Astrocyte of the spinal cord (primary cell): Measurements from ENCODE around the gene TRIM47.

Experiments
- DNase-seq: peaks from one replicate; pipeline ENCODE4 v3.0.0; 2011; ENCODE audit warnings: low read depth, low spot score
- H3K4me3 ChIP-seq: 2 replicates; pipeline ENCODE4 v1.5.1; 2011; ENCODE audit warnings: low read depth, mild to moderate bottlenecking, low read length, moderate library complexity
- in situ Hi-C: cut with HindIII; loops from 2 replicates; pipeline ENCODE4 v1.10.0; 2017; ENCODE audit warnings: low sequenced_read_pairs
- TF ChIP-seq, protein P1 (sequence below): IDR thresholded peaks from 2 replicates; pipeline ENCODE4 v1.5.1; 2012; ENCODE audit warnings: low read depth, mild to moderate bottlenecking, low read length, inconsistent platforms

The TRIM47 gene

DNA sequence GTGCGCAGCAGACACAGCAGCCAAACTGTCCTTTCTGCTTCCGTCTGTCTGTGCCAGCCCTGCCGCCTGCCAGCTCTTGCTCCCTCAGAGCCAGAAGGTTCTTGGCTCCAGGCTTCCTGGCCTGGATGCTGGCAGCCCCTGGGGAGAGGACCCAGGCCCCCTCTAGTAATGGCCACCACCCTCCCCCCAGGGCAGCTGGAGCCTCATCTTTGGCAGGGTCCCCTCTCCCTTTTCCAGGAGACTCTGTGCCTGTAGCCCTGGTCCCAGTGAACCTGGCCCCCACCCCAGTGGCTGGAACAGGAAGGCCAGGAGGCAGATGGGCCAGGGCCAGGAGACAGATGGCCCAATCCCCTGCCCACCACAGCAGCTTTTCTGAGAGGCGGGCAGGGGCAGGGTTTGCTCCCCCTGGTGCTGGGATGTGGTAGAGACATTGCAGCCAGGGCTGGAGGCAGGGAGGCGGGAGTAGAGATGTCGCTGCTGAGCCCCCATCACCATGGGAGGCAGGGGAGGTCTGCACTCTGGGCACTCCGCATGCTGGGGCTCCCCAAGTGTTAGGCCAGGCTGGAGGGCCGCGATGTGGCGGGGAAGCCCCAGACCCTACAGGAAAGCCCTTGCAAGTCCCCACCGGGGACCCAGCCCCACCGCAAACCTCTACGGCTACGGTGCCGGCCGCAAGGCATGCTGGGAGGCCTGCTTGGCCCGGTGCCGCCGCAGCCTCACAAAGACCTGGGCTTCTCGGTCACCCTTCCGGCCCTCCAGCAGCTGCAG, 50.9 kb downstream of the TRIM47 start:
- TF ChIP-seq, protein P1, sequence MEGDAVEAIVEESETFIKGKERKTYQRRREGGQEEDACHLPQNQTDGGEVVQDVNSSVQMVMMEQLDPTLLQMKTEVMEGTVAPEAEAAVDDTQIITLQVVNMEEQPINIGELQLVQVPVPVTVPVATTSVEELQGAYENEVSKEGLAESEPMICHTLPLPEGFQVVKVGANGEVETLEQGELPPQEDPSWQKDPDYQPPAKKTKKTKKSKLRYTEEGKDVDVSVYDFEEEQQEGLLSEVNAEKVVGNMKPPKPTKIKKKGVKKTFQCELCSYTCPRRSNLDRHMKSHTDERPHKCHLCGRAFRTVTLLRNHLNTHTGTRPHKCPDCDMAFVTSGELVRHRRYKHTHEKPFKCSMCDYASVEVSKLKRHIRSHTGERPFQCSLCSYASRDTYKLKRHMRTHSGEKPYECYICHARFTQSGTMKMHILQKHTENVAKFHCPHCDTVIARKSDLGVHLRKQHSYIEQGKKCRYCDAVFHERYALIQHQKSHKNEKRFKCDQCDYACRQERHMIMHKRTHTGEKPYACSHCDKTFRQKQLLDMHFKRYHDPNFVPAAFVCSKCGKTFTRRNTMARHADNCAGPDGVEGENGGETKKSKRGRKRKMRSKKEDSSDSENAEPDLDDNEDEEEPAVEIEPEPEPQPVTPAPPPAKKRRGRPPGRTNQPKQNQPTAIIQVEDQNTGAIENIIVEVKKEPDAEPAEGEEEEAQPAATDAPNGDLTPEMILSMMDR, result peak; percentile 85
- in situ Hi-C loops, result no loop called here
- DNase-seq, result peak; percentile 55
- no peak overlapping the region for H3K4me3 ChIP-seq

DNA sequence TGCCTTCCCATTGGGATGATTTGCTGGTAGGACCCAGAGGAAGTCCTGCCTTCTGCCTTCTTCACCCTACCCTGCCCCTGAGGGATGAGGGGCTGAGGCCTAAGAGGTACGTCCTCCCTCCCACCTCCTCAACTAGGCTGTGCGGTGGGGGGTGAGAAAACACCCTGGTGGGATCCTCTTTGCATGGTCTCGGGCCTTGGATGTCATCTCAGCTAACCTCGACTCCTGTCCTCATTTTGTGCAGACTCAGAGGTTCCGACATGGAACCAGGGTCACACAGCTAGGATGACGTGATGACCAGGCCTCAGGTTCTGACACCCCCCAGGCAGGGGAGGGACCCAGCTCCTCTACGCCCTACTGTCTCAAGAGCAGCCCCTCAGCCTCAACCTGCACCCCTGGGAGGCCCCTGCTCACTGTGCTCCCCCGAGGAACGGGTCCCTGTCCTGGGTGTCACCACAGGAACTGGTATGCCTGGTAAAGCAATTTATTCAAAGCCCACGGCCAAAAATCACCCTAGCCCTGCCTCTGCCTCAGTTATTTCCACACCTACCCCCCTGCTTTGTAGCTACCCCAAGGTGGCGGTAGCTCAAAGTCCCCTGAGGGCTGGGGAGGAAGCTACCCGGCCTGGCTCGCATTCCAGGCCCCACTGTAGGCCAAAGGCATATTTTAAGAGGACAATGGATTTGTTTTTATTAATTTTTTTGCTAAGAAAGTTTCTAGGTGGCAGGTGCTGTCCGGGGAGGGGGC, 51.6 kb downstream of the TRIM47 start:
- DNase-seq, result no peak
- H3K4me3 ChIP-seq, result no peak overlapping the region
- in situ Hi-C loops, result no loop called here
- TF ChIP-seq, protein P1, result peak; percentile 4

DNA sequence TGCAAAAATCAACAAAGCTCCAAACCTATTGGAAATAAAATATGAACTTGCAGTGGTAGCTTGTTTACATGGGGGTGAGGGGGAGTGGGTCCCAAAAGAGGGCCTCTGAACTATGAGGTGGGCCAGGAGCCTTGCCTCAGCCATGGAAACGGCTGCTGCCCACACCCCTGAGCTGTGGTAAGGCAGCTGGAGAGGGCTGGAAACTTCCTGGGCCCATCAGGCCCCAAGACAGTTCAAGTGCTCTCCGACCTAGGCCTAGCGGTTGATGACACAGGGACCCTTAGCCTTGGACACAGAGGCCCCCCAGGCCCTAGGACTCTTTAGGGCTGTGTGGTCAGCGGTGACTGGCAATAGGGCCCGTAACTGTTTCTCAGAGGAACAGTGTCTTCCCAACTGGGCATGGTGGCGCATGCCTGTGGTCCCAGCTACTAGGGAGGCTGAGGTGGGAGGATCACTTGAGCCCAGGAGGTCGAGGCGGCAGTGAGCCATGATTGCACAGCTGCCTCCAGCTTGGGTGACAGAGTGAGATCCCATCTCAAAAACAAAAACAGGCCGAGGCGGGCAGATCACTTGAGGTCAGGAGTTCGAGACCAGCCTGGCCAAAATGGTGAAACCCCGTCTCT, 52.5 kb downstream of the TRIM47 start:
- in situ Hi-C loops, result no loop called here
- H3K4me3 ChIP-seq, result no peak overlapping the region
- TF ChIP-seq, protein P1, result no peak
- no peak for DNase-seq

DNA sequence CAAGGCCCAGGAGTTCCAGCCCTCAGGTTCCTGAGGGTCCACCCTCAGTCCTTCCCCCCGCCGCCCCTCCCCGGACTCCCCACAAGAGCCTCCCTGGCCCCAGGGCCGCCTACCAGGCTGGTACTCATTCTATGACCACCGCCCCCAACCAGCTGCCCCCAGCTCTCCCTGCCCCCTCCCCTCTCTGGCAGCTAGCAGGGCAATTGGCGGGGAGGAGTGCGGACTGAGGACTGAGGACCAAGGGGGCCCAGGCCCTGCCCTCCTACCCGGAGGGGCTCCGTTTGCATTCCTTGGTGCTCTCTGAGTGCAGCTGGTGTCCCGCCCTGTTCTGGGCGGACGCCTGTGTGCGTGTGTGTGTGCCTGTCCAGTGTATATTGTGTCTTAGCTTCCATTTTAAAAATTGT, 53.2 kb downstream of the TRIM47 start:
- H3K4me3 ChIP-seq, result no peak overlapping the region
- in situ Hi-C loops, result no loop called here
- TF ChIP-seq, protein P1, result no peak
- DNase-seq, result no peak

DNA sequence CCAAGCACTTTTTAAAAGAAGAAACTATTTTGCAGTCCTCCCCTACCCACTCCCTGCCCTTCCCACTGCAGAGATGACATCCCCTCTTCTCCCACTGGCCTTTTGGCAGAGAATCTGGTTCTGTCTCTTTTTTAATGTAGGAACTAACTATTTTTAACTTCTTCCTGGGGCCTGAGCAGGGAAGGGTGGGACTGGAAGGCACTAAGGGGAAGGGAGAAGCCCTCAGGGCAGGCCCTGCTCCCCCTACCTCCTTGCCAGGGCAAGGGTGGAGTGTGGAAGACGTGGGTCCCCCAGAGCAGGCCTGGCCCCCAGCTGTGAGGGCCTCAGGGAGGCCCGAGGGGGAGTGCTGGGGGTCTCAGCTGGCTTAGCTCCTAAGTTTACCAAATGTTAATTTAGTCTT, 53.7 kb downstream of the TRIM47 start:
- TF ChIP-seq, protein P1, result no peak
- H3K4me3 ChIP-seq, result no peak overlapping the region
- in situ Hi-C loops, result no loop called here
- no peak for DNase-seq
